Right lobe of liver (tissue), 6 donors: ENCODE data around the gene KCNMA1. TPM values are rescaled to one million over a fixed set of nuclear protein-coding genes. Genes with fewer than 3 reads are reported as not detected.
A peak's percentile ranks its signal among the peaks of the same experiment; 100 is the strongest.

Experiments used
- ATAC-seq, 4 donors: fragments of 200-7000 bp; cut with Tn5 transposase; one replicate each; pipeline ENCODE4 v1.9.1; 2020; ENCODE audit warnings: mild to moderate bottlenecking in 4 of 4, moderate library complexity in 4 of 4
- DNase-seq, 3 donors: peaks; one replicate each; pipeline ENCODE4 v3.0.0-alpha.2; 2020
- H3K27ac ChIP-seq, 3 donors: fragments of 200-600 bp; one replicate each; pipeline ENCODE4 v1.8.0; 2022
- H3K27me3 ChIP-seq, 2 donors: fragments of 200-600 bp; one replicate each; pipeline ENCODE4 v1.8.0; 2022
- H3K36me3 ChIP-seq, 4 donors: fragments of 200-600 bp; sonication (generic) in 1 of 4; one replicate each; pipeline versions ENCODE4 v1.5.1 to v1.8.0; 2017 to 2022; ENCODE audit warnings: control low read depth in 1 of 4
- H3K4me1 ChIP-seq, 4 donors: fragments of 200-600 bp; sonication (generic) in 1 of 4; one replicate each; pipeline versions ENCODE4 v1.5.1 to v1.8.0; 2017 to 2022; ENCODE audit warnings: control low read depth in 1 of 4
- H3K4me3 ChIP-seq, 3 donors: fragments of 200-600 bp; one replicate each; pipeline ENCODE4 v1.8.0; 2022
- H3K9me3 ChIP-seq, 4 donors: fragments of 200-600 bp; sonication (generic) in 1 of 4; one replicate each; pipeline versions ENCODE4 v1.5.1 to v1.8.0; 2017 to 2022; ENCODE audit warnings: control low read depth in 1 of 4
- CTCF ChIP-seq, 4 donors: fragments of 200-600 bp in 3 of 4; fragments of 450-650 bp in 1 of 4; IDR thresholded peaks; one replicate each; pipeline versions ENCODE4 v1.5.1 to v1.8.0; 2016 to 2022; ENCODE audit warnings: antibody characterized with exemption in 4 of 4, mild to moderate bottlenecking in 2 of 4
- POLR2A ChIP-seq: fragments of 450-650 bp; IDR thresholded peaks from one replicate; pipeline ENCODE4 v1.6.1; 2017; ENCODE audit warnings: antibody characterized with exemption, mild to moderate bottlenecking
- WGBS: methylation state at CpG from one replicate; pipeline ENCODE4 v1.1.6; 2018; ENCODE audit warnings: low coverage, low lambda C conversion rate; ENCODE audit not compliant: insufficient coverage; ENCODE audit errors: missing lambda C conversion rate; 5-methylcytosine and 5-hydroxymethylcytosine counted together
- intact Hi-C, 2 donors: fragments of 100-400 bp; cut with DNase I; formaldehyde crosslinking; loops; one replicate each; pipeline versions ENCODE4 v1.11.2 to v1.14.1; 2022
- total RNA-seq, 6 experiments: library from RNA; depleted of rRNA in 2 of 6; stranded (reverse); fragments of >200 nt in 2 of 6; fragmentation: NEBNext Ultra II Directional in 3 of 6; extraction: Animal tissue kit (Norgen Biotek cat#: 25700) in 3 of 6; gene quantifications; one replicate each; pipeline versions ENCODE4 v1.1.0 to v1.2.4, GENCODE V29; 2016 to 2023
- donor health status: DM: no; HTN: yes; CAD: no.
- donor health status: DM: no; HTN: no; CAD: no.
- donor health status: DM: no; HTN: no; CAD: no.
- donor health status: DM: no; HTN: yes; CAD: no.
- donor health status: DM: no; HTN: yes; CAD: no.

KCNMA1 gene
- total RNA-seq, 6 experiments from 2014 or later: 5.7 to 48.0 (median 15.1) TPM

GRCh38 chr10:77527839-77528238 is 109.8 kb downstream of the KCNMA1 start:
- ATAC-seq (no peak), DNase-seq (no peak)
- H3K27ac ChIP-seq: no peak overlapping the region
- 92% methylated on average over 2 of the region's 2 CpGs for WGBS
- no peaks in the 10 kb centered on the region for H3K27me3 ChIP-seq
- H3K4me3 ChIP-seq: no peak overlapping the region
- intact Hi-C loops: no loop called here
- no peaks in the 10 kb centered on the region for H3K9me3 ChIP-seq
- TF ChIP-seq POLR2A: no peak
- no peak for TF ChIP-seq CTCF (IDR thresholded peaks at IDR 0.05)
- no peaks in the 10 kb centered on the region for H3K36me3 ChIP-seq
- peaks cover 0 to 13% (median 6%) of the 10 kb centered on the region in 4 donors for H3K4me1 ChIP-seq

GRCh38 chr10:77526868-77527617 is 110.6 kb downstream of the KCNMA1 start:
- 86% methylated on average over 5 of the region's 6 CpGs for WGBS
- H3K27me3 ChIP-seq: no peaks in the 10 kb centered on the region
- DNase-seq (no peak), ATAC-seq (peak in 1 of 4 donors; percentile 14)
- no peak for TF ChIP-seq POLR2A
- H3K27ac ChIP-seq: no peak overlapping the region
- H3K4me3 ChIP-seq: no peak overlapping the region
- peaks cover 0 to 6% (median 3%) of the 10 kb centered on the region in 4 donors for H3K4me1 ChIP-seq
- intact Hi-C loops: no loop called here
- no peaks in the 10 kb centered on the region for H3K36me3 ChIP-seq
- no peaks in the 10 kb centered on the region for H3K9me3 ChIP-seq

- Histone ChIP-seq H3K27ac (no peak overlapping the region), H3K4me3 (no peak overlapping the region), H3K4me1 (no peaks in the 10 kb centered on the region), H3K27me3 (no peaks in the 10 kb centered on the region), H3K36me3 (no peaks in the 10 kb centered on the region), H3K9me3 (no peaks in the 10 kb centered on the region)
- ATAC-seq: no peak
- no peak for DNase-seq
- WGBS: 40% methylated on average over 6 of the region's 6 CpGs
- intact Hi-C loops: no loop called here
- TF ChIP-seq CTCF (IDR thresholded peaks at IDR 0.05) (no peak), POLR2A (no peak)
Measured at GRCh38 chr10:77524281-77524711, 113.3 kb downstream of the KCNMA1 start.

GRCh38 chr10:77522268-77522809 is 115.3 kb downstream of the KCNMA1 start:
- H3K4me1 ChIP-seq: no peaks in the 10 kb centered on the region
- H3K27ac ChIP-seq: no peak overlapping the region
- H3K36me3 ChIP-seq: no peaks in the 10 kb centered on the region
- no peaks in the 10 kb centered on the region for H3K27me3 ChIP-seq
- TF ChIP-seq POLR2A (no peak), CTCF (IDR thresholded peaks at IDR 0.05) (no peak)
- WGBS: 81% methylated on average over 4 of the region's 4 CpGs
- H3K9me3 ChIP-seq: no peaks in the 10 kb centered on the region
- no peak overlapping the region for H3K4me3 ChIP-seq
- ATAC-seq (no peak), DNase-seq (no peak)
- intact Hi-C loops: no loop called here

- ATAC-seq (no peak), DNase-seq (no peak)
- intact Hi-C loops: no loop called here
- Histone ChIP-seq H3K4me3 (no peak overlapping the region), H3K36me3 (no peaks in the 10 kb centered on the region), H3K9me3 (no peaks in the 10 kb centered on the region), H3K27ac (no peak overlapping the region), H3K27me3 (no peaks in the 10 kb centered on the region), H3K4me1 (no peaks in the 10 kb centered on the region)
- TF ChIP-seq POLR2A (no peak), CTCF (IDR thresholded peaks at IDR 0.05) (no peak)
- WGBS: 100% methylated on average over 2 of the region's 2 CpGs
Measured at GRCh38 chr10:77520995-77521394, 116.6 kb downstream of the KCNMA1 start.
